ENCODE data around the gene RAD51B. TPM values are rescaled to one million over a fixed set of nuclear protein-coding genes. Genes with fewer than 3 reads are reported as not detected.
A peak's percentile ranks its signal among the peaks of the same experiment; 100 is the strongest.

RAD51B gene
- total and polyA plus RNA-seq, 2 of the 13 experiments (the other 11 are each of a cell fraction or from before 2014, with no cell fraction given), result 7.0 to 9.5 TPM

- TF ChIP-seq ZNF841 (CRISPR knock-in tag; IDR thresholded peaks at IDR 0.05; ENCODE audit: borderline replicate concordance) (no peak), CBFB (CRISPR knock-in tag; IDR thresholded peaks at IDR 0.05) (peak; percentile 87), SNRNP70 (IDR thresholded peaks at IDR 0.05; ENCODE audit: low read depth, low read length) (no peak), NCOR1 (IDR thresholded peaks at IDR 0.05; ENCODE audit: borderline replicate concordance, low read length) (peak; percentile 79), MBD4 (IDR thresholded peaks at IDR 0.05; ENCODE audit: borderline replicate concordance, low read length) (peak; percentile 14; the same call in 1 of the 2 replicates), NONO (IDR thresholded peaks at IDR 0.05) (no peak), NONO (CRISPR knock-in tag; conservative IDR thresholded peaks at IDR 0.05) (no peak), ZFP1 (CRISPR knock-in tag; IDR thresholded peaks at IDR 0.05) (0 out of 2 replicates have a peak, but pooled peaks have one; percentile 55), ZNF660 (CRISPR knock-in tag; IDR thresholded peaks at IDR 0.05; ENCODE audit: borderline replicate concordance, low read depth) (no peak), U2AF1 (optimal IDR thresholded peaks at IDR 0.05; ENCODE audit: low read depth, low read length) (no peak), ASH2L (IDR thresholded peaks at IDR 0.05; ENCODE audit: insufficient read length, low read depth, low read length) (peak; percentile 69), ZNF124 (CRISPR knock-in tag; IDR thresholded peaks at IDR 0.05) (no peak), SP5 (CRISPR knock-in tag; IDR thresholded peaks at IDR 0.05; ENCODE audit: borderline replicate concordance, low read depth) (peak; percentile 20; the same call in 1 of the 2 replicates), ADNP (CRISPR knock-in tag; IDR thresholded peaks at IDR 0.05) (no peak), PTBP1 (IDR thresholded peaks at IDR 0.05; ENCODE audit: low read depth, low read length, poor library complexity, severe bottlenecking) (no peak), ZNF644 (CRISPR knock-in tag; IDR thresholded peaks at IDR 0.05; ENCODE audit: low read depth) (no peak), ARNT (IDR thresholded peaks at IDR 0.05) (no peak), PAXIP1 (CRISPR knock-in tag; conservative IDR thresholded peaks at IDR 0.05) (peak; percentile 74), PITX1 (CRISPR knock-in tag; IDR thresholded peaks at IDR 0.05) (peak; percentile 33; the same call in 1 of the 2 replicates), SAFB2 (CRISPR knock-in tag; IDR thresholded peaks at IDR 0.05; ENCODE audit: borderline replicate concordance, low read depth) (no peak), TOPORS (CRISPR knock-in tag; IDR thresholded peaks at IDR 0.05) (no peak), RXRB (CRISPR knock-in tag; IDR thresholded peaks at IDR 0.05; ENCODE audit: borderline replicate concordance) (peak; percentile 89), FOXA3 (CRISPR knock-in tag; IDR thresholded peaks at IDR 0.05) (peak; percentile 98), ATF3 (CRISPR knock-in tag; IDR thresholded peaks at IDR 0.05) (peak; percentile 28; the same call in 1 of the 2 replicates)
- TF ChIP-seq, protein P1, sequence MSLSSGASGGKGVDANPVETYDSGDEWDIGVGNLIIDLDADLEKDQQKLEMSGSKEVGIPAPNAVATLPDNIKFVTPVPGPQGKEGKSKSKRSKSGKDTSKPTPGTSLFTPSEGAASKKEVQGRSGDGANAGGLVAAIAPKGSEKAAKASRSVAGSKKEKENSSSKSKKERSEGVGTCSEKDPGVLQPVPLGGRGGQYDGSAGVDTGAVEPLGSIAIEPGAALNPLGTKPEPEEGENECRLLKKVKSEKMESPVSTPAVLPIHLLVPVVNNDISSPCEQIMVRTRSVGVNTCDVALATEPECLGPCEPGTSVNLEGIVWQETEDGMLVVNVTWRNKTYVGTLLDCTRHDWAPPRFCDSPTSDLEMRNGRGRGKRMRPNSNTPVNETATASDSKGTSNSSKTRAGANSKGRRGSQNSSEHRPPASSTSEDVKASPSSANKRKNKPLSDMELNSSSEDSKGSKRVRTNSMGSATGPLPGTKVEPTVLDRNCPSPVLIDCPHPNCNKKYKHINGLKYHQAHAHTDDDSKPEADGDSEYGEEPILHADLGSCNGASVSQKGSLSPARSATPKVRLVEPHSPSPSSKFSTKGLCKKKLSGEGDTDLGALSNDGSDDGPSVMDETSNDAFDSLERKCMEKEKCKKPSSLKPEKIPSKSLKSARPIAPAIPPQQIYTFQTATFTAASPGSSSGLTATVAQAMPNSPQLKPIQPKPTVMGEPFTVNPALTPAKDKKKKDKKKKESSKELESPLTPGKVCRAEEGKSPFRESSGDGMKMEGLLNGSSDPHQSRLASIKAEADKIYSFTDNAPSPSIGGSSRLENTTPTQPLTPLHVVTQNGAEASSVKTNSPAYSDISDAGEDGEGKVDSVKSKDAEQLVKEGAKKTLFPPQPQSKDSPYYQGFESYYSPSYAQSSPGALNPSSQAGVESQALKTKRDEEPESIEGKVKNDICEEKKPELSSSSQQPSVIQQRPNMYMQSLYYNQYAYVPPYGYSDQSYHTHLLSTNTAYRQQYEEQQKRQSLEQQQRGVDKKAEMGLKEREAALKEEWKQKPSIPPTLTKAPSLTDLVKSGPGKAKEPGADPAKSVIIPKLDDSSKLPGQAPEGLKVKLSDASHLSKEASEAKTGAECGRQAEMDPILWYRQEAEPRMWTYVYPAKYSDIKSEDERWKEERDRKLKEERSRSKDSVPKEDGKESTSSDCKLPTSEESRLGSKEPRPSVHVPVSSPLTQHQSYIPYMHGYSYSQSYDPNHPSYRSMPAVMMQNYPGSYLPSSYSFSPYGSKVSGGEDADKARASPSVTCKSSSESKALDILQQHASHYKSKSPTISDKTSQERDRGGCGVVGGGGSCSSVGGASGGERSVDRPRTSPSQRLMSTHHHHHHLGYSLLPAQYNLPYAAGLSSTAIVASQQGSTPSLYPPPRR (CRISPR knock-in tag; IDR thresholded peaks at IDR 0.05; ENCODE audit: borderline replicate concordance), result 0 out of 2 replicates have a peak, but pooled peaks have one; percentile 34
Observed at GRCh38 chr14:68172216-68172615, 352.6 kb downstream of the RAD51B start (continued).

All from HepG2 (cell line).